GM19463 (cell line): ENCODE results near the gene RNF130.

ENCODE experiments used
- ATAC-seq: cut with Tn5 transposase; IDR thresholded peaks from one replicate; pipeline ENCODE4 v1.9.1; 2021; ENCODE audit warnings: mild to moderate bottlenecking, moderate library complexity; ENCODE audit not compliant: unreplicated experiment

RNF130 gene

GRCh38 chr5:180086816-180087399 lies 15.3 kb upstream of the RNF130 start:
- ATAC-seq: no peak

GRCh38 chr5:180085837-180086236 lies 14.3 kb upstream of the RNF130 start:
- ATAC-seq: no peak

- no peak for ATAC-seq
These were observed 13.3 kb upstream of the RNF130 start for GRCh38 chr5:180084638-180085561.

- no peak for ATAC-seq
These were observed 12.0 kb upstream of the RNF130 start for GRCh38 chr5:180083529-180084060.

- no peak for ATAC-seq
These were observed 11.3 kb upstream of the RNF130 start for GRCh38 chr5:180082633-180083420.

GRCh38 chr5:180081481-180081880 lies 9.9 kb upstream of the RNF130 start:
- ATAC-seq: no peak

GRCh38 chr5:180080486-180081280 lies 9.1 kb upstream of the RNF130 start:
- no peak for ATAC-seq

GRCh38 chr5:180079702-180080466 lies 8.3 kb upstream of the RNF130 start:
- ATAC-seq: no peak

- ATAC-seq: no peak
These were observed 6.8 kb upstream of the RNF130 start for GRCh38 chr5:180078348-180078747.

- no peak for ATAC-seq
These were observed 6.2 kb upstream of the RNF130 start for GRCh38 chr5:180077594-180078284.

- no peak for ATAC-seq
These were observed 4.1 kb upstream of the RNF130 start for GRCh38 chr5:180075703-180076102.

- no peak for ATAC-seq
These were observed 2.9 kb upstream of the RNF130 start for GRCh38 chr5:180074462-180074861.

GRCh38 chr5:180072556-180072955 lies 997 bp upstream of the RNF130 start:
- no peak for ATAC-seq

- no peak for ATAC-seq
These were observed 643 bp upstream of the RNF130 start for GRCh38 chr5:180072256-180072548.

- no peak for ATAC-seq
These were observed 616 bp downstream of the RNF130 start for GRCh38 chr5:180070756-180071530.

GRCh38 chr5:180069589-180070247 lies 1.8 kb downstream of the RNF130 start:
- ATAC-seq: no peak

- ATAC-seq: no peak
These were observed 3.0 kb downstream of the RNF130 start for GRCh38 chr5:180068519-180069090.

GRCh38 chr5:180067986-180068385 lies 3.6 kb downstream of the RNF130 start:
- no peak for ATAC-seq
